Measurements from ENCODE around the gene PTPN11.
A peak's percentile ranks its signal among the peaks of the same experiment; 100 is the strongest.
"Not testable (repeated sequence)": the region's sequence is repeated elsewhere in the genome, so short reads cannot be mapped to it uniquely, and the experiment has no call there.

PTPN11 gene

GRCh38 chr12:112418608-112419296 lies at the start of gene PTPN11:
Gene PTPN11, plus strand, starts transcription at chr12:112418947. Its CDS starts 165 bp downstream, at chr12:112419112.
- DNase-seq = peak; percentile 72

- no peak for DNase-seq
These were observed 48.5 kb upstream of the PTPN11 start for GRCh38 chr12:112370199-112370598.

- DNase-seq = no peak
These were observed 47.8 kb upstream of the PTPN11 start for GRCh38 chr12:112370868-112371510.

- no peak for DNase-seq
These were observed 44.5 kb upstream of the PTPN11 start for GRCh38 chr12:112374166-112374740.

GRCh38 chr12:112375105-112375504 lies 43.6 kb upstream of the PTPN11 start:
- no peak for DNase-seq

GRCh38 chr12:112380663-112381405 lies 37.9 kb upstream of the PTPN11 start:
- DNase-seq = no peak

- DNase-seq = peak; percentile 35
These were observed 37.3 kb upstream of the PTPN11 start for GRCh38 chr12:112381406-112381882.

- DNase-seq = peak; percentile 95
These were observed 36.6 kb upstream of the PTPN11 start, which contains the start of gene HECTD4 for GRCh38 chr12:112381883-112382796. Gene HECTD4, minus strand, starts transcription at chr12:112382431. Its CDS starts 303 bp downstream, at chr12:112382128.

- DNase-seq = no peak
These were observed 35.9 kb upstream of the PTPN11 start for GRCh38 chr12:112382866-112383265.

- no peak for DNase-seq
These were observed 32.0 kb upstream of the PTPN11 start for GRCh38 chr12:112386726-112387125.

- DNase-seq = no peak
These were observed 29.5 kb upstream of the PTPN11 start for GRCh38 chr12:112389228-112389627.

- not testable (repeated sequence) for DNase-seq
These were observed 28.7 kb upstream of the PTPN11 start for GRCh38 chr12:112389922-112390654.

GRCh38 chr12:112393328-112393727 lies 25.4 kb upstream of the PTPN11 start:
- DNase-seq = no peak

GRCh38 chr12:112401054-112401453 lies 17.7 kb upstream of the PTPN11 start:
- no peak for DNase-seq

- no peak for DNase-seq
These were observed 16.7 kb upstream of the PTPN11 start for GRCh38 chr12:112401903-112402498.

- no peak for DNase-seq
These were observed 11.9 kb upstream of the PTPN11 start for GRCh38 chr12:112406519-112407488.

GRCh38 chr12:112407683-112408082 lies 11.1 kb upstream of the PTPN11 start:
- DNase-seq = not testable (repeated sequence)

- DNase-seq = no peak
These were observed 10.1 kb upstream of the PTPN11 start for GRCh38 chr12:112408621-112409020.

GRCh38 chr12:112409064-112409905 lies 9.5 kb upstream of the PTPN11 start, which contains the start of gene RPL6:
Gene RPL6, minus strand, starts transcription at chr12:112409605. Its CDS starts 949 bp downstream, at chr12:112408656.
- DNase-seq = peak; percentile 91

All from COR-L47 (cell line).